HG03280 (cell line): ENCODE results near the gene IL13RA1.
"Not testable (repeated sequence)": the region's sequence is repeated elsewhere in the genome, so short reads cannot be mapped to it uniquely, and the experiment has no call there.

ENCODE experiments used
- ATAC-seq: cut with Tn5 transposase; IDR thresholded peaks from one replicate; pipeline ENCODE4 v1.9.1; 2021; ENCODE audit warnings: mild to moderate bottlenecking, moderate library complexity; ENCODE audit not compliant: unreplicated experiment

The IL13RA1 gene

DNA sequence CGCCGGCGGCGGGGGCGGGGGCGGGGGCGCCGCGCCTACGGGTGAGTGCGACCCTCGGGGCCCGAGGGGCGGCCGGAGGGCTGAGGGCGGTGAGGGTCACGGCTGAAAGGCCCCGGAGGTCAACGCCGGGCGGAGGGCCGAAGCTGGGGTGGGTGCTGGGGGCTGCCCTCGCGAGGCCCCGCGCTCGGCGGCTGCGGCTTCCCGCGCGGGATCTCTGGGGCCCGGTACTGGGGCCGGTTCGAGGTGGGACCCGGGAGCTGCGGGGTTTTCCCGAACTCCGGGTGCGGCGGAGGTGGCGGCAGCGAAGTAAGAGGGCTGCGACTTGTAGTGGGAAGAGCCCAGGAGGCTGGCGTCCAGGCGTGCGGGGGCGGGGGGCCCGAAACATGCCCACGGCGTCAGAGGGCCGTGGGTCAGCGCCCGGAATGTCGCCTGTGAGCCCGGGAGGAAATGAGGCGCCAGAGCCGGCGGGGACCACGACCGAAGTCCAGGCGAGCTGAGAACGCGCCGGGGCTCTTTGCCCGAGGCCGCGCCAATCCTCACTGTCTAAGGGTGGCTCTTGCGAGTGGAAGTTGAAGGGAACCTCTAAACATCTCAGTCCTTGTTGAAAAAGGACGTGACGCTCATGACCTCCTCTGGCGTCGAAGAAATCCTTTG is 407 bp downstream of the IL13RA1 start:
- no peak for ATAC-seq

DNA sequence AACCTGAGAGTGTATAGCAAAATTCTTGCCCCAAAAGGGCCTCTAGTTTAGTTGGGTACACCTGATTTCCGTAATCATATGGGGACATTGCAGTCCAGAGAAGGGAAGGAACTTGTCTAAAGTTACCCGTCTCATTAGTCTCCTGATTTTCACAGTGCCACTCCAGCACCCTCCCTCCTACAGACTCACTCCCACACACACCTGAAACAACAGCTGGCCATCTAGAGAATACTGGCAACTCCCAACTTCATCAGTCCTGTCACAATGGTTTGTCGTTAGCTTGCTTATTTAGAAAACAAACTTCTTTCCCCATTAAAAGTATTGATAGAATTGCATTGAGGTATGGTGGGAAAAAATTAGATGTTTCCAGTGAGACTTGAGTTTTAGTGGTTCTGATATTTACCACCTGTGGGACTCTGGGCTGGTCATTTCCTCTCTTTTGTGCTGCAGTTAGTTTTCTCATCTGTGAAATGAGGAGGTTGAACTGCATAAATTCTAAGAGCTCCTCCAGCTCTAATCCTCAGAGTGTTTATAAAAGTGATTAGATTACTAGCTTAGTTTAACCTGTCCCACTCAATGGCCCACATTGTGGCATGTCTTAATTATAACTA is 1.7 kb downstream of the IL13RA1 start:
- no peak for ATAC-seq

DNA sequence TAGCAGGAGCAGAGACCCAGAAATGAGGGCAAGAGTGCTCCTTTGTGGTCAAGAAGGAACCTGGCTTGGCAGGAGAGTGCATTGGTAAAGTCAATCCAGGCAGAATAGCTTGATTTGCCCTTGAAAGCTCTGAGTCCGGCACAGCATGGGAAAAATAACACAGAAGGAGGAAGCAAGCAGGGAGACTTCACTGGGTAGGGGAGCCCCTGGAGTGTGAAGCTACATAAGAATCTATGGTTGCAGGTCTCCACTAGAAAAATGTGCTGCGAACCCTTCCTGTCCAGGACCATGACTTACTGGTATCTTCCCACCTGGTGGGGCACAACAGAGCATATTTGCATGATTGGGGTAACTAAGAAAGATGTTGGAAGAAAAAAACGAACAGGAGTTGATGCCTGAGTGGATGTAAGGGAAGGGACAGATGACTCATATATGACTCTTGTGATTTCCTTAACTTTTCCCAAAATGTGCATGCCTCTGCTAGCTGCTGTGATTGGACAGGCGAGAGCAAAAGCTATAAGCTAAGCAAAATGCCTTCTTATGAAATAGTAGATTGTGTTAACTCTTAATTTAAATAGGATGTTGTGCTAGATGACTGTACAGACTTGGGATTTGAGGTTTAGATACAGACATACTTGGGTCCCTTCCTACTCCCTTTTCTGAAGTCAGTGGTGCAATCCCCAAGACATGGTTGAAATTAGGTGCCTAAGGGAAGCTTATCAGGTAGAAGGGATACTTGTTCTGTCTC is 3.3 kb downstream of the IL13RA1 start:
- ATAC-seq = no peak

DNA sequence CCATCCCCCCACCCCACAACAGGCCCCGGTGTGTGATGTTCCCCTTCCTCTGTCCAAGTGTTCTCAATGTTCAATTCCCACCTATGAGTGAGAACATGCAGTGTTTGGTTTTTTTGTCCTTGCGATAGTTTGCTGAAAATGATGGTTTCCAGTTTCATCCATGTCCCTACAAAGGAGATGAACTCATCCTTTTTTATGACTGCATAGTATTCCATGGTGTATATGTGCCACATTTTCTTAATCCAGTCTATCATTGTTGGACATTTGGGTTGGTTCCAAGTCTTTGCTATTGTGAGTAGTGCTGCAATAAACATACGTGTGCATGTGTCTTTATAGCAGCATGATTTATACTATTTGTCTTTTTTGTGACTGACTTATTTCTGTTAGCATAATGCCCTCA is 5.1 kb downstream of the IL13RA1 start:
- not testable (repeated sequence) for ATAC-seq

DNA sequence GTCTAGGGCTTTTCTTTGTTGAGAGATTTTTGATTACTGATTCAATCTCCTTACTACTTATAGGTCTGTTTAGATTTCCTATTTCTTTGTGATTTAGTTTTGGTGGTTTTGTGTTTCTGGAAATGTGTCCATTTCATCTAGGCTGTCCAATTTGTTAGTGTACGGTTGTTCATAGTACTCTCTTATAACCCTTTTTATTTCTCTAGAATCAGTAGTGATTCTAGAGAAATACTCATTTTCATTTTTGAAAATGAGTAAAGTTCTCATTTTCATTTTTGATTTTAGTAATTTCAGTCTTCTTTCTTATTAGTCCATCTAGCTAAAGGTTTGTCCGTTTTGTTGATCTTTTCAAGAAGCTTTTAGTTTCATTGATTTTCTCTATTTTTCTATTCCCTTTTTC is 7.5 kb downstream of the IL13RA1 start:
- ATAC-seq = no peak

DNA sequence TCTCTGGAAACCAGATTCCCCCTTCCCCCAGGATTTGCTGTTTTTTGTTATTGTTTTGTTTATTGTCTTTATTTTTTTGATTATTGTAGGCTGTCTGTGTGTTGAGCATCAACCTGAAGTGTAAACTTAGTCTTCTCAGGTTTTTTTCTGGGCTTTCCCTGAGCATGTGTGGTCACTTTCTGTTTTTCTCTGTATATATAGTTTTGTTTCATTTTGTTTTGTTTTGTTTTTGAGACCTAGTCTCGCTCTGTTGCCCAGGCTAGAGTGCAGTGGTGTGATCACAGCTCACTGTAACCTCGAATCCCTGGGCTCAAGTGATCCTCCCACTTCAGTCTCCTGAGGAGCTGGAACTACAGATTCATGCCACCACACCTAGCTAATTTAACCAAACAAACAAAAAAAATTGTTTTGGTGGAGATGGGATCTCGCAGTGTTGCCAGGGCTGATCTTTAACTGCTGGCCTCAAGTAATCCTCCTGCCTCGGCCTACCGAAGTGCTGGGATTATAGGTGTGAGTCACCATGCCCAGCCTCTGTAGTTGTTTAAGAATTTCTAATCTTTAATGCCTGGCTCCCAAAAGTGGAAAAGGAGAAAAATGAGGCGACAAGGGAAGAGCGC is 9.1 kb downstream of the IL13RA1 start:
- ATAC-seq = no peak

DNA sequence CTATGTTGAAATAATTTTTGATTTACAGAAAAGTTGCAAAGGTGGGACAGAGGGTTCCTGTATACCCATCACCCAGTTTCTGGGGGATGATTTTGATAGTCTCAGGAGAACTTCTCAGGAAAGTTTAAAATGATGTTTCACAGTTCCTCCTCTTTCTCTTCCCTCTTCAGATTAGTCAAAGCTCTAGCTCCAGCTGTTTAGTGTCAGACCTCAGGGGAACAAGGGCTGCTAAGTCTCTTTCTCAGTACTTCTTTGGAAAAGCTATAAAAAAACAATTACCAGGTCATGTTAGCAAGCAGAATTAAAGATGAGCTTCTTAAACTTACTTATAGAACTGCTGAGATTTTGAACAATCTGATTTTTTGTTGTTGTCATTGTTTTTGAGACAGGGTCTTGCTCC is 12.2 kb downstream of the IL13RA1 start:
- ATAC-seq = no peak

DNA sequence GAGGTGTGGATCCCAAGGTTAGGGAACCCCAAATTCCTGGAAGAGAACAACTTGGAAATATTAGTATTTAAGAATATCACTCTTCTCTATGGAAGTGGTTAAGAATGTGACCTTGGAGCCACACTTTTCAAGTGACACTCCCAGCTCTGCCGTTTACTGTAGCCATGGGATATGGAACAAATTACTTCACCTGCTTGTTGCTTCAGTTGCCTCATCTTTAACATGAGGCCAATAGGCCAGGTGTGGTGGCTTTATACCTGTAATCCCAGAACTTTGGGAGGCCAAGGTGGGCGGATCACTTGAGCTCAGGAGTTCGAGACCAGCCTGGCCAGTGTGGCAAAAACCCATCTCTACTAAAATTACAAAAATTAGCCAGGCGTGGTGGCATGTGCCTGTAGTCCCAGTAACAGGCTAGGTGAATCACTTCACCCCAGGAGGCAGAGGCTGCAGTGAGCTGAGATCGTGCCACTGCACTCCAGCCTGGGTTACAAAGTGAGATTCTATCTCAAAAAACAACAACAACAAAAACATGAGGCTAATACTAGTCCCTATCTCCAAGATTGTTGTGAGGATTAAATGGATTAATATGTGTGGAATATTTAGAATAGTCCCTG is 13.0 kb downstream of the IL13RA1 start:
- ATAC-seq = no peak

DNA sequence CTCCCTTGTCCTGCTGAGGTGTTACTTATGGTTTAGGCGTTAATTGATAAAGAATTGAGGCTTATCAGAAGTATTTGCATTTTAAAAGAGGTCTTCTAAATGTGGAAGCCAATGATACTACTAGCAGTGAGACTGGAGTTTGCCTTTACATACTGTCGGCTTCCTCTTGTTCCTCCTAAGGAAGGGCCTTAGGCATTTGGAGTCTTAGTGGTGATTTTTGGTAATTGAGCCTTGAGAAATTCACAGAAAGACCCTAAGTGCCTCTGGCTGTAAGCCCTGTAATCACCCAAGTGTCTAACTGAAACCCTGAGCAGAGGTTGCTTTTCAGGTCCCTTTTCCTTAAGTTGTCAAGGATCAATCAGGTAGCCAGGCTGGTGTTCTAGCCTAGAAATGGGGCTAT is 14.8 kb downstream of the IL13RA1 start:
- ATAC-seq = no peak

DNA sequence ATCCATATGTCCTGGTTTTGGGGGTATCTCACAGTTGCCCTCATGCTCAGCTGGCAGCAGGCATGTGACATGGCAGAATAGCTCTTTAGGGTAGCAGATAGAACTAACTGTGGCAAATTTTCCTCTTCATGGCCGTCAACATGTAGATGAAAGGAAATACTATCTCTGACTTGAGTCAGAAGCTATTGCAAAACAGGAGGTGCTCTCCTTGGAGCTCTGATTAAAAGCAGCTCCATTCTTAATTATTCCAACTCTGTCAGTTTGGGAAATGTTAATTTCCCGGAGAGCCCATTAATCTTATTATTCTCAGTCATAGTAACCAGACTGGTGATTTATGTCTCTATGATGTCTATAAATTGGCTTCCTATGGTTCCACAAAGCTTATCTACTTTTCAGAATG is 18.2 kb downstream of the IL13RA1 start:
- ATAC-seq = no peak

DNA sequence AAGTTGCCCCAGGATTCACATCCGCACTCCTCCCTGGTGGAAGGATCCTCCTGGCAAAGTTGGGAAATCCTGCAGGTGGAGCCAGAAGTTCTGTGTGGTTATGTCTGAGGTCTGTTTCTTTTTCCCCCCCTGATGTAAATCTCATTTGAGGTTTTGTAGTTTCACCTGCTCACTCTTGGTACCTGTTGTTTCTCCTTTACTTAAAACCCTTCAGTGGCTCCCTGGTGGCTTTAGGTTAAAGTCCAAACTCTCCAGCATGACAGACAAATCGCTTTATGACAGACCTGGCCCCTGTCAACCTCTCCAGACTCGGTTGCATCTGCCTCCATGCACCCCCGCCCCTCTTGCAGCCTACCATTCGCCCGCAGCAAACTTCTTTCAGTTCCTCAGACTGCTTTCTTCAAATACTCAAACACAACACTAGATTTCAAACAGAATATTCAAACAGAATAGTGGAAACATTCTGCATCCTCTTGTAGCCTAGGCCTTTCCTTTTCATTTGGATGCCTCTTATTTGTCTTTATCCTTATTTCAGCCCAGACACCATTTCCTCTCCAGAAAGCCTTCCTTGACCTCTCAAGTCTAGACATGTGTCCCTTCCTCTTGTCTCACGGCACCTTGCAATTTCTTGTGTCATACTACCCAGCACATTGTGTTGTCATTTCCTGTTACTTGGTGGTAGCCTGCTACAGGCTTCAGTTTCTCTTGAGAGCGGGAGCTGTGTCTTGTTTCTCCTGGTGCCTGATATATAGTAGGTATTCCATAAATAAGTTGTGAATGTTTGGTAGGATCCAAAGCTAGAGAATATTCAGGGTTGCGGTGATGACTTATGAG is 24.8 kb downstream of the IL13RA1 start:
- peak; percentile 86 for ATAC-seq

DNA sequence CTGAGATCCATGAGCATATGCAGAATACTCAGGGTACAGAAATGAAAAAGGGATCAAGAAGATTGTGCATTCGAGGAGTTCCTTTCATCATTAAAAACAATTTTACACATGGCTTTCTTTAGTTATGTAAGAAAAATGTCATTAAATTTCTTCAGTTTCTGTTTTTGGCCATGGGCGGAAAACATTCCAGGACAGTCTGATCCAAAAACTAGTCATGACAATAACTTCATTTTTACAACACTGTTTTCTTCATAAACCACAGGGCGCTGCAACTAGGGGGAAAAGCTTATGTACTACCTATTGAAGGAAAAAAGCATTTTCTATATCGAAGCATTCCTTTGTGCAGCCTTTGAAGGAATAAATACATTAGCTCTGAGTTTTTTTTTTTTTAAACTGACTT is 28.2 kb downstream of the IL13RA1 start:
- ATAC-seq = no peak

DNA sequence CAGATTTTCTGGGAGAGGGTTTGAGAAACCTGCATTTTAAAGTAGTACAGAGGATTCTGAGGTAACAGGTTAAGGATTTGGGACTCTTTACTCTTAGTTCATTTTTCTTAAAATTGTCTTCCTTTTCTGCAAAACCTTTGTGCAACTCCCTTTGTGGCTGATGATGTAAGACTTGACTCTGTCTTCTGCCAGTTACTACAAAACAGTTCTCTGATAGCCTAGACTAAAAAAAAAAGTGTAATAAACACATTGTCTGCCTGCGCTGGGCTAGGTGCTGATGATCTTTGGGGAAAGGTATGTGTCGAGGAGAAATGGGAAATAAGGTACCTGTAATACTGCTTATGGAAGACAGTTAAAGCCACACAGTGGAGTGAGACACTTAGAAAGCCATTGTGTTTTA is 28.7 kb downstream of the IL13RA1 start:
- no peak for ATAC-seq

DNA sequence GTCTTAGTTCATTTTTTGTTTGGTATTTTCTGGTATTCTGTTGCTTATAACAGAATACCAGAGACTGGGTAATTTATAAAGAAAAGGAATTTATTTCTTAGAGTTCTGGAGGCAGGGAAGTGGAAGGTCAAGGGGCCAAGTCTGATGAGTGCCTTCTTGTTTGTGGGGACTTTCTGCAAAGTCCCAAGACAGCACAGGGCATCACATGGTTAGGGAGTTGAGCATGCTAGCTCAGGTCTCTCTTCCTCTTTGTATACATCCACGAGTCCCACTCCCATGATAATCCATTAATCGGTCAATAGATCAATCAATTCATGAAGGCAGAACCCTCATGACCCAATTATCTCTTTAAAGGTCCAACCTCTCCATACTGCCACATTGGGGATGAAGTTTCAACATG is 31.1 kb downstream of the IL13RA1 start:
- no peak for ATAC-seq

DNA sequence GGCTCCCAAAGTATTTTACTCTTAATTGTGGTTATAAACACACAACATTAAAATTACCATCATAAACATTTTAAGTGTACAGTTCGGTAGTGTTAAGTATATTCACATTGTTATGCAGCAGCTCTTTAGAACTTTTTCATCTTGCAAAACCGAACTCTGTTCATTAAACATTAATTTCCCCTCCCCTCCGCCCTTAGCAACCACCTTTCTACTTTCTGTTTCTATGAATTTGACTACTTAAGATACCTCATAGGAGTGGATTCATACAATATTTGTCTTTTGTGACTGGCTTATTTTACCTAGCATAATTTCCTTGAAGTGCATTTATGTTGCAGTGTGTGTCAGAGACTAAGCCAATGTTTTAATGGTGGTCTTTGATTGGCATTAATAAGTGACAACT is 32.6 kb downstream of the IL13RA1 start:
- no peak for ATAC-seq

DNA sequence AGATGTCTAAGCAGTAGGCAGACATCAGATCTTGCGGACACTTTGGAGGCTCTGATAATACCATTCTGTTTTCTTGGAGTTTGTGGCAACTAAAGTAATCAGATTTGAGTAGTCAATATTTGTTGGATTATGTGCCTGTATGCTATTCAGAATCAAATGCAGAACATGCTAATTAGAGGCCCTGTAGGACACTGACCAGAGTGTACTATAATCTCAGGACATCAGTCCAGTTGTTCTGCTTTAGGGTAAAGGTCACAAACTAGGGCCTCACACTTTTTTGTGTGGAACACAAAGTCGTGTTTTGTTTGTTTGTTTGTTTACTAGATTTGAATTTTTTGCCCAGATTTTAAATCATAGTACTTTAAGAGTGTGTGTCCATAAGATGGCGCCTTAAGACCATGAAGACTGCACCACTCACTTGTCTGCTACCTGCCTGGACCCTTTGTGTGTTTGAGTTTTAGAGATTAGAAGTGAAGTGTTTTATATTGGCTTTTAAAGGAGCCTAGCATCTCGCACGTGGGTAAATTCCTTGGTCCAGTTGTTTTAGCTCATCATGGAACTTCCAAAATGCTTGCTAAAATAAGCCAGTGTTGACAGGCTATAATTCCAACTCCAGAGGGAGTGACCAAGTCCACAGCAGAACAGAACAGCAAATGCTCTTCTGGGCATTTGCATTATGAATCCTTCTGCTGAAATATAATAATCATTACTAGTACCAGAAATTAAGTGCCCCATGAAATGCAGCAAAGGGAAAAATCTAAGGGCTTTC is 34.7 kb downstream of the IL13RA1 start:
- ATAC-seq = no peak

DNA sequence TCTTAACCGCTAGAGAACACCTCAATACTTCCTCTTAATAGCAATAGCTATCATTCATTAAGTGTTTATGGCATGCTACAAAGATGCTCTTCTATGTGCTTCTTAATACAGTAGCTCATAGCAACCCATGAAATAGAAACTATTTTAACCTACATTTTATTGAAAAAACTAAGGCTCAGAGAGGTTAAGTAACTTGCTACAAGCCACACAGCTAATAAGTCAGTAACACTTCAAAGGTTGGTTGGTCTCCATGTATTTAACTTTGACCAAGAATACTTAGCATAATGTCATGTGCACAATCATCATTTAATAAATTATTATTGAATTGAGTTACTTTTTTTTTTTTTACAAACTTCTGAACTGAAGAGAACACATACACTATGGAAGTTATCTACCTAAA is 36.1 kb downstream of the IL13RA1 start:
- no peak for ATAC-seq

DNA sequence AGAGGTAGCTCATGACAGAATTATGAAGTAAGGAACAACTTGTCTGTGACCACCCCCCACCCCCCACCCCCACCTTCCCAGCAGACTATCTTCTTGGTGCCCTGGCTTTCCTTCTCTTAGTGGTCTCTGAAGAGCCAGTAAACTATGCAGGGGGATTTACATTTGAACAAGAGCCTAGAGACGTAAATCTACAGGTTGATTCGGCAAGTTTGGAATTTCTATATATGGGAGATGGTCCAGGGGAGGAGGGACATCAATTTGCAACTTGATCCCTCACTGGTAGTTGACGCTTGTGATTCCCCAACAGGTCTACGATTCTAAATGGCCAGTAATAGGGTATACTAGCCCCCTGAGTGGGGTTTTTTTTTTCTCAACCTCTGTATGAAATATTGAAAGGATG is 36.7 kb downstream of the IL13RA1 start:
- no peak for ATAC-seq

DNA sequence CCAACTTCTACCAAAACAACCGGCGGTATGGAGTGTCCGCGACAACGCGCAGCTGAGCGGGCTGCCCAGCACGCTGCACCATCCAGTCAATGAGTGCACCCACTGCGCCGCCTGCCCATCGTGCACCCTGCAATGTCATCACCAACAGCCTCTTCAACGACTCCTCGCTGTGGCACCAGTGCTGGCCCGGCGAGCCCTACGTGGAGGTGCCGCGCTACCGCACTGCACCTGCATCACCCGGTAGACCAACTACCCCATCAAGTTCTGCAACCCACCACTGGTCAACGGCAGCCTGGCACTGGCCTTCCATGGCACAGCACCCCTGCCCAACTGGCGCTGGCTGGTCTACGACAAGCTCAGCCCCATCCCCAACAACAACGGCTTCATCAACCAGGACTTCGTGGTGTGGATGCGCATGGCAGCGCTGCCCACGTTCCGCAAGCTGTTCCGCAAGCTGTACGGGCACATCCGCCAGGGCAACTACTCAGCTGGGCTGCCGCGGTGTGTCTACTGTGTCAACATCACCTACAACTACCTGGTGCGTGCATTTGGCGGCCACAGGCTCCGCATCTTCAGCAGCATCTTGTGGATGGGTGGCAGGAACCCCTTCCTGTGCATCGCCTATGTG is 42.8 kb downstream of the IL13RA1 start:
- ATAC-seq = no peak
